HG03095 (cell line): ENCODE results near the gene DAG1.
"Not testable (repeated sequence)": the region's sequence is repeated elsewhere in the genome, so short reads cannot be mapped to it uniquely, and the experiment has no call there.

Experiments
- ATAC-seq: cut with Tn5 transposase; IDR thresholded peaks from one replicate; pipeline ENCODE4 v1.9.1; 2021; ENCODE audit warnings: moderate library complexity; ENCODE audit not compliant: unreplicated experiment

DAG1 gene

GRCh38 chr3:49469037-49469935 lies 781 bp upstream of the DAG1 start:
- no peak for ATAC-seq

DNA sequence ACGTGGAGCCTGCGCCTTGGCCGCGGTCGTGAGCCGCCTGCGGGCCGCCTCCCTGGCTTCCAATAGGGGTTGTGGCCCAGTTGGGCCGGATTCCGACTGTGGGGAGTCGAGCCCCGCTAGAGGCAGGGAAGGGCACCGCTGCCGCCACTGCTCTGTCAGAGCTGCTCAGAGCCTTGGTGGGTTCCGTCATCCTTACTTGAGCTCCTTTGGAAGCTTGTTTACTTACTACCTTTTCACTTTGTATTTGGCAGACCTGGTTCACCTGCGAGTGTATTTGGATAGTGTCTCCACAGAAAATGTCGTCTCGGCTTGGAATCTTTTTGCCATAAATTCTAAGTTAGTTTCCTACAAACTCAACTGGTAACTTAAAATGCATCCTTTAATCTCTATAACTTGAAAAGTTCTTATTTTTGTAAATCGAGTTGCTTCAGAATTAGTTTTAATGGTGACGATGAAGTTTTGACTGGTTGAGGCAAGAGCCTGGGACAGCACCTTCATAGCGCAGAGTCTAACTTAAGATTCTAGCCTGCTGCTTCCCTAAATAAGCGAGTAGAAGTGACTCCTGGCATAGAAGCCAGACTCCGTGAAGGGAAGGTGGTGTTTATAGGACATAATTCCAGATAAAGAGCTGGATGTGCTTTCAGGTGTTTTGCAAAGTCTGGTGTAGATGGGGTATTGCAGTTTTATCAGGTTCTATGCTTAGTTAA lies 800 bp downstream of the DAG1 start:
- ATAC-seq = peak; percentile 19

DNA sequence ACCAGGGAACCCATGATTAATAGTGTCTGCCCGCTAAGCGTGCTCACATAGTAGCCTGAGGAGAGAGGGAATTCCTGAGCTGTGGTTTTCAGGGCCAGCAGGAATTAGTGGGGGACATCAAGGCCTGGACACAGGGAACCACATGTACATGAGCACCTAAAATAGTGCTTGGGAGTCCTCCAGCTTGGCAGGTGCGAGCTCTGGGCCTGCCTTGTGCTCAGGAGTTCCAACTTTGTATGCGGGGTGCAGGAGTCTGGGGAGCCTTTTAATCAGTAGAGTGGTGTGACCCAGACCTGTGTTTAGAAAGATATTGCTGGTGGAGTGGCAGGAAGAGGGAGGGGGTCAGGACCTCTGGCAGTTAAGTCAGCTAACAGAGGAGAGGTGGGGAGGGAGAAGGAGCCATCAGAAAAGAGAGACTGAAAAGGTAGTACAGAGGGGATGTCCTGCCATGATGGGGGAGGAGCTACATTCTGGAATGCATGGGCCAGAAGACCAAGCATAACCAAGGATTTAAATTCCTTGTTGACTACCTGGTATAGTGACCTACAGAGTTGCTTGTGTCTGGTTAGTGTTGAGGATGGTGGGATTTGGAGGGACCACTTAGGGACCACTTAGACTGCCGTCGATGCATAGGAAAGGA lies 1.9 kb downstream of the DAG1 start:
- no peak for ATAC-seq

GRCh38 chr3:49476563-49476962 lies 6.5 kb downstream of the DAG1 start:
- ATAC-seq = no peak

- no peak for ATAC-seq
Observed at GRCh38 chr3:49482766-49483165, 12.7 kb downstream of the DAG1 start.

- no peak for ATAC-seq
Observed at GRCh38 chr3:49484471-49484870, 14.4 kb downstream of the DAG1 start.

GRCh38 chr3:49489247-49489646 lies 19.2 kb downstream of the DAG1 start:
- no peak for ATAC-seq

DNA sequence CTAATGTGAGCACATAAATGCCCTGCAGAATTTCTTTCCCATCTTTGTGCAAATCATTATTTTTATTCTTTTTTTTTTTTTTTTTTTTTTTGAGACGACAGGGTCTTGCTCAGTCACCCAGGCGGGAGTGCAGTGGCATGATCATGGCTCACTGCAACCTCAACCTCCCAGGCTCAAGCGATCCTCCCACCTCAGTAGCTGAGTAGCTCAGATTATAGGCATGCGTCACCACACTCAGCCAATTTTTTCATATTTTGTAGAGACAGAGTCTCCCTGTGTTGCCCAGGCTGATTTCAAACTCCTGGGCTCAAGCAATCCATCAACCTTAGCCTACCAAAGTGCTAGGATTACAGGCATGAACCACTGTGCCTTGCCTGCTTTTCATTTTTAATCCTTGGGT lies 22.9 kb downstream of the DAG1 start:
- no peak for ATAC-seq

GRCh38 chr3:49493901-49494300 lies 23.8 kb downstream of the DAG1 start:
- no peak for ATAC-seq

GRCh38 chr3:49495023-49495422 lies 25.0 kb downstream of the DAG1 start:
- ATAC-seq = no peak

- not testable (repeated sequence) for ATAC-seq
Observed at GRCh38 chr3:49496845-49497244, 26.8 kb downstream of the DAG1 start.

- no peak for ATAC-seq
Observed at GRCh38 chr3:49497606-49498005, 27.5 kb downstream of the DAG1 start.

DNA sequence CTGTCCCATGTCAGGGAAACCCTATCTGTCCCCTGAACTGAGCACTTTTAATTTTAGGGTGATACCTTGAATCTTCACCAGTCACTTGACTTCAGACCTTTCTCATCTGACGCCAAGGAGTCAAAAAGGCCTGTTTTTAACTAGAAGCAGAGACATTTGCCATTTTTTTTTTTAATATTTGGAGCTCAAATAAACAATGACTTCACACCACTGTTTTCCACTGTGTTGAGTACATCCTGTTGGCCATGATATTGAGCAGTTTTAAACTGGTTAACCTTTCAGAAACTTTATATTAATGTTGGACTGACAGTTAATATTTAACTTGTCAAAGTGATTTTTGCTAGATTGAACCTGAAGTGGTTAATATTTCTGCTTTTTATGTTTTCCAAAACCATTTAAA lies 28.2 kb downstream of the DAG1 start:
- ATAC-seq = no peak

DNA sequence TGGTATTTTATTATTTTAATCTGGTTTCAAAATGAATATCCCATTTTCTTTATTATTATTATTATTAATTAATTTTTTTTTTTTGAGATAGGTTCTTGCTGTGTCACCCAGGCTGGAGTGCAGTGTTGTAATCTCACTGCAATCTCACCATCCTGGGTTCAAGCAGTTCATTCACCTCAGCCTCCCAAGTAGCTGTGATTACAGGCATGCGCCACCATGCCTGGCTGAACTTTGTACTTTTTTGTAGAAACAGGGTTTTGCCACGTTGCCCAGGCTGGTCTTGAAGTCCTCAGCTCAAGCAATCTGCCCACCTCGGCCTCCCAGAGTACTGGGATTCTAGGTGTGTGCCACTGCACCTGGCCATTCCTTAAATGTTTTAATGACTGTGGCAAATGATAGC lies 28.6 kb downstream of the DAG1 start:
- no peak for ATAC-seq

DNA sequence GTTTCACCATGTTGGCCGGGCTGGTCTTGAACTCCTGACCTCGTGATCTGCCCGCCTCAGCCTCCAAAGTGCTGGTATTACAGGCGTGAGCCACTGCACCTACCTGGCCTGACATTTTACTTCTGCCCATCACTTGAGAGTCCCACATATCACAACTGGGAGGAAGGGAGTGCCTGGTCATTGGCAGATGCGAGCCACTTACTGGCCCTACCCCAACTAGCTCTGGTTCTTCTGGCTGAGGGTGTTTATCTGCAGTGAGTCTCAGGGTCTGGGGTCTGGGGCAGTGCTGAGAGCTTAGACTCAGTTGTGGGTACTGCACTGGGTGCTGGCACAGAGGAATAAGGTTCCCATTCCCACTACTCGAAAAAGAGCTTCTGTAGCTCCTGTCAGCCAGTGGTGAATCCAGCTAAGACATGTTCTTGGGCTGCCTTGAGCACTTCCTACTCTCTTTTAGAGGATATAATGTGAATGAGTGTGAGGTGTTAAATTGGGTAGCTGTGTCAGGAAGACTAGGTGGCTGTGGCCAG lies 30.2 kb downstream of the DAG1 start:
- ATAC-seq = no peak

DNA sequence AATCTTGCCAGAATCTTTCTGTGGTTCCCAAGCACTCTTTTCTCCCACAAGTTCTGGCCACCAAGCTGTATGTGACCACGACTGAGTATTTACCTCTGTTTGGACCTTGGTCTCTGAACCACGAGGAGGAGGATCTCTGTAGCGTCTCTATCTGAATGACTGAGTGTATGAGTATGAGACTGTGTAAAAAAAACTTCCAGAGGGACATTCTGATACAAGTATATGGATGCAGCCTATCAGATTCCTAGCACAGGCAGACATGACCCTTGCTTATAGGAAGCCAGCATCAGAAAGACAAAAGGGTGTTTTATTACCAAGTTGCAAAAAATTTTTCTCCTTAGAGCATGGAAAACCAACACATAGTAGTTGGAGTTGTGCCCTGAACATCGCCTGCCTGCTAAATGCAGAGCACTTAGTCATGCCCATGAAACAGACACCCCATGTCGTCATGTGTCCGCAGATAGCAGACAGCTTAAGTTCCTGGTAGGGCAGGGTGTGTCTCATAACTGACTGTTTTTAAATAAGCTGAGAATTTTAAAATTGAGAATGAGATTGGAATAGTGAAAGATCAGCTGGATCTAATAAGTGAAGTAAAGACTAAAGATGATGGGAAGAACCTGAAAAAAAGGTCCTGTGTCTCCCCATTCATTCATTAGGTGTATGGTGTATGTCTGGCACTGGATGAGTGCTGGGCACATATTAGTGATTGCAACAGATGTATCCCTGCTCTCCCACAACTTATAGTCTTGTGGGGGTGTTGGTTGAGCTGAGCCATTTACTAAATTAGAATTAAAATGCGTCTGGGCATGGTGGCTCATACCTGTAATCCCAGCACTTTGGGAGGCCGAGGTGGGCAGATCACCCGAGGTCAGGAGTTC lies 30.9 kb downstream of the DAG1 start:
- ATAC-seq = no peak

DNA sequence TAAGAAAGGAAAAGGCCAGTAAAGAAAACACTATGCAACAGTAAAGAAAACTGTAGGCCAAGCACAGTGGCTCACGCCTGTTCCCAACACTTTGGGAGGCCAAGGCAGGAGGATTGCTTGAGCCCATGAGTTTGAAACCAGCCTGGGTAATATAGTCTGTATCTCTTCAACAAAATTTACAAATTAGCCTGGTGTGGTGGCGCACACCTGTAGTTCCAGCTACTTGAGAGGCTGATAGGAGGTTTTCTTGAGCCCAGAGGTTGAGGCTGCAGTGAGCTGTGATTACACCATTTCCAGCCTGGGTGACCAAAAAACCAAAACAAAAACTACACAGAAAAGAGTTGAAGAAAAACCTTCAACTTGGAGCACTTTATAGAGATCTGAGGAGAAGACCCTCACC lies 31.8 kb downstream of the DAG1 start:
- no peak for ATAC-seq

- ATAC-seq = no peak
Observed at GRCh38 chr3:49506906-49507305, 36.8 kb downstream of the DAG1 start.

DNA sequence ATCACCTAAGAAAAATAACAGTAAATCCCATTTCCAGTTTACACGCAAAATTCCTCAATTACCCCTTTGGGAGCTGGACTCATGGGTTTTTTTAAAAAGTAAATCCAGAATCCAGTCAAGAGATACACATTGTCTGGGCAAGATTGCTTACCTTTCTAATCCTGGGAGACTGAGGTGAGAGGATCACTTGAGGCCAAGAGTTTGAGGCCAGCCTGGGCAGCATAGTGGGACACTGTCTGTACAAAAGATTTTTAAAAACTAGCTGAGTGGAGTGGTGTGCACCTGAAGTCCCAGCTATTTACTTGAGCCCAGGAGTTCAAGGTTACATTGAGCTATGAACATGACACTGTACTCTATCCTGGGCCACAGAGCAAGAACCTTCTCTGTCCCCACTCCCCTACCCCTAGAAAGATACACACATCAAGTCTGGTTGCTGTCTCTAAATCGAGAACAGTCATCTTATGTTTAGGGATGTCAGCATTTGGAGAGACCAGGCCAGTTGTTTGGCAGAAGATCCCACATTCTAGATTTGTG lies 39.0 kb downstream of the DAG1 start:
- ATAC-seq = no peak

DNA sequence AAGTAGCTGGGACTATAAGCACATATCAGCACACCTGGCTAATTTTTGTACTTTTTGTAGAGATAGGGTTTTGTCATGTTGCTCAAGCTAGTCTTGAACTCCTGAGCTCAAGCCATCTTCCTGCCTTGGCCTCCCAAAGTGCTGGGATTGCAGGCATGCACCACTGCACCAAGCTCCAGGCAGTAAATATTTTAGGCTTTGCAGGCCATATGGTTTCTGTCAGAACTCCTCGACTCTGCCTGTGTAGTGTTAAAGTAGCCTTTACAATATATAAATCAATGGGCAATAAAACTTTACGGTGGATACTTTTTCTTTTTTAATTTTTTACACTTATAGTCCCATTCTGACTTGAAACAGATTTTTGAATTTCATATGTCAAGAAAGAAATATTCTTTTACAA lies 41.6 kb downstream of the DAG1 start:
- no peak for ATAC-seq
